ENCODE data around the gene STPG1.

GRCh38 chr1:24355466-24355865 lies 58.1 kb downstream of the STPG1 start:
- no peak for TF ChIP-seq ARID3A (IDR thresholded peaks at IDR 0.05; ENCODE audit: borderline replicate concordance, low read depth, low read length)
- TF ChIP-seq REST (IDR thresholded peaks at IDR 0.05; ENCODE audit: borderline replicate concordance): no peak
- TF ChIP-seq REST (CRISPR knock-in tag; IDR thresholded peaks at IDR 0.05; ENCODE audit: low read depth): no peak
- no peak for TF ChIP-seq ZBTB11 (CRISPR knock-in tag; IDR thresholded peaks at IDR 0.05)
- no peak for TF ChIP-seq KDM1A (IDR thresholded peaks at IDR 0.05)
- no peak for TF ChIP-seq NFYB (IDR thresholded peaks at IDR 0.05; ENCODE audit: extremely low read depth, insufficient read length)
- TF ChIP-seq POLR2A (conservative IDR thresholded peaks at IDR 0.05): no peak
- TF ChIP-seq ZNF707 (CRISPR knock-in tag; conservative IDR thresholded peaks at IDR 0.05): no peak
- no peak for TF ChIP-seq CTCF (IDR thresholded peaks at IDR 0.05 in 2 of 3, conservative IDR thresholded peaks at IDR 0.05 in 1 of 3; ENCODE audit: insufficient read depth in 2 of 3, low read depth in 1 of 3, low read length in 3 of 3)
